NOMO-1 (cell line): ENCODE results near the gene NEMF.
A peak's percentile ranks its signal among the peaks of the same experiment; 100 is the strongest.
"Not testable (repeated sequence)": the region's sequence is repeated elsewhere in the genome, so short reads cannot be mapped to it uniquely, and the experiment has no call there.

Experiments
- DNase-seq, 2 experiments: peaks; one replicate each; lab custom pipeline; 2025; ENCODE audit not compliant: unreplicated experiment in 2 of 2; lab: John Stamatoyannopoulos, UW

Gene NEMF

GRCh38 chr14:49880267-49881064 lies 27.9 kb upstream of the NEMF start:
- DNase-seq = peak in 1 of 2 experiments; percentile 23

- DNase-seq = peak; percentile 82 to 89
Measured at GRCh38 chr14:49879646-49880204, 27.1 kb upstream of the NEMF start.

GRCh38 chr14:49876563-49877127 lies 24.1 kb upstream of the NEMF start:
- DNase-seq = no peak

GRCh38 chr14:49875640-49876198 lies 23.1 kb upstream of the NEMF start:
- peak in 1 of 2 experiments; percentile 43 for DNase-seq

GRCh38 chr14:49873548-49873947 lies 21.0 kb upstream of the NEMF start:
- DNase-seq = not testable (repeated sequence)

GRCh38 chr14:49870908-49871307 lies 18.3 kb upstream of the NEMF start:
- DNase-seq = no peak

GRCh38 chr14:49868720-49869114 lies 16.1 kb upstream of the NEMF start:
- DNase-seq = no peak

GRCh38 chr14:49867831-49868719 lies 15.5 kb upstream of the NEMF start:
- DNase-seq = peak; percentile 95 to 97

GRCh38 chr14:49865431-49865859 lies 12.9 kb upstream of the NEMF start:
- peak; percentile 56 for DNase-seq

GRCh38 chr14:49863487-49864281 lies 11.1 kb upstream of the NEMF start:
- no peak for DNase-seq

- DNase-seq = peak; percentile 79 to 91
Measured at GRCh38 chr14:49862089-49862673, 9.6 kb upstream of the NEMF start.

- DNase-seq = peak; percentile 69 to 79
Measured at GRCh38 chr14:49861699-49862088, 9.1 kb upstream of the NEMF start.

GRCh38 chr14:49860988-49861698 lies 8.6 kb upstream of the NEMF start:
- DNase-seq = no peak

GRCh38 chr14:49858383-49858782 lies 5.8 kb upstream of the NEMF start:
- peak; percentile 28 to 68 for DNase-seq

- DNase-seq = peak; percentile 52 to 85
Measured at GRCh38 chr14:49857427-49858003, 4.9 kb upstream of the NEMF start.

GRCh38 chr14:49853572-49854375 lies 1.2 kb upstream of the NEMF start:
- peak; percentile 63 to 78 for DNase-seq

- no peak for DNase-seq
Measured at GRCh38 chr14:49853158-49853477, 530 bp upstream of the NEMF start.

- DNase-seq = peak; percentile 29 to 36
Measured at GRCh38 chr14:49851813-49852212, 775 bp downstream of the NEMF start.
